Measurements from ENCODE around the gene RFFL.

- TF ChIP-seq EZH2 (IDR thresholded peaks at IDR 0.05; ENCODE audit: insufficient read depth, poor library complexity, severe bottlenecking) (no peak), EZH2phosphoT487 (IDR thresholded peaks at IDR 0.05; ENCODE audit: insufficient read depth, low read depth) (no peak)
These were observed 82.6 kb downstream of the RFFL start for GRCh38 chr17:34980681-34981537.
